ENCODE measurements around the gene EPHA10. TPM values are rescaled to one million over a fixed set of nuclear protein-coding genes. Genes with fewer than 3 reads are reported as not detected.

The EPHA10 gene
- total and polyA plus RNA-seq, 2 donors = 0.05 to 0.15 TPM

DNA sequence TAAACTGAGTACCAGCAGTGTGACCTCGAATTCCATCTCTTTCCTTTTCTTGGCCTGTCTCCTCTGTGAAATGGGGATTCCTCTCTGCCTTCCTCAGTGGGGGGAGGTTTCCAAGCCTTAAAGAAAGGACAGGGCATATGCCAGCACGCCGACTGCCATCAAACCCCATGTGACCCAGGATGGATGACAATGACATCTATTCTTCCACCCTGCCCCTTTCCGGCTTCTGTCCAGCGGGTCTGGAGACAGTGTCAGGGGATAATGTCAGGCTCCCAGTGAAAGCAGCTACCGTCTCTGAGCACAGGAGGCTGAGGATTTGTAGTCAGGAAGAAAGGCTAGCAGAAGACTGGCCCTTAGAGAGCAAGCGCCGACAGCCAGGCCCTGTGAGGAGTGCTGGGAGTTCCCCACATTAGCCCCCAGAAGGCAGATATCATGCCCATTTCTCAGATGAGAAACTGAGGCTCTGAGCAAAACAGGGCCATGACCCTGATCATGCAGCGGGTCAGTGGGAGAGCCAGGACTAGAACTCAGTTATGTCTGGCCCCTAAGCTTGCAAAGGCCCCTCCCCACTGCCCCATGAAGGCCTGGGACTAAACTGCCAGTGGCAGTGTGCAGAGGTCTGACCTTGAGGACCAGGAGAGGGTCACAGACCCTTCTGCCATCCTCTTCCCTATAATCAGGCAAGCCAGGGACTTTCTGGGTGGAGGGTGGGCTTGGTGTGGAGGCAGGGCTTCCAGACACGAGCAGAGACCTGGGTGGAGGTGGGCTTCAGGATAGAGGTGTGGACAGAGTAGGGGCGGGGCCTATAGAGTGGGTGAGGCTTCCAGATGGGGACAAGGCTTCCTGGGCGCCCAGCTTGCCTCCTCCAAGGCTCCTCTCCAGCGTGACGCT lies 42.5 kb downstream of the EPHA10 start:
- Histone ChIP-seq H3K27ac (ENCODE audit: low read depth) (no peak overlapping the region), H3K36me3 (ENCODE audit: insufficient read depth) (no peaks in the 10 kb centered on the region), H3K4me3 (ENCODE audit: low read depth, low read length) (no peak overlapping the region), H3K4me1 (ENCODE audit: insufficient read depth) (no peaks in the 10 kb centered on the region)
- WGBS = 79% methylated on average over 14 of the region's 14 CpGs
- no peak for DNase-seq (ENCODE audit: extremely low spot score)

DNA sequence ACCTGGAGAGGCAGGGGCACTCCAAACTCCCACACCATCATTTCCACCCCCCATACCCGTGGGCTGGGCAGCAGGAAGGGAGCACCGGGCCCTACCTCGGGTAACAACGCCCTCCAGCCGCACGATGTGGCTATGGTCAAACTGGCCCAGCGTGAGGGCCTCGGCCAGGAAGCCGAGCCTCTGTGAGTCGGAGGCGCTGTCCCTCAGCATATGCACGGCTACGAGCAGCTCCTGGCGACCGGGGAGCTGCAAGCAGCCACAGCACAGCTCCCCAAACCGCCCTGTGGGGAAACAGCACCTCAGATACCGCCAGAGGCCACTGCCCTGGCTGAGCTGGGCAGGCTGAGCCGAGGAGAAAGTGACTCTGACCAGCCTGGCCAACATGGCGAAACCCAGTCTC lies 43.4 kb downstream of the EPHA10 start:
- no peak overlapping the region for H3K27ac ChIP-seq (ENCODE audit: low read depth)
- DNase-seq (ENCODE audit: extremely low spot score) = no peak
- H3K4me3 ChIP-seq (ENCODE audit: low read depth, low read length) = no peak overlapping the region
- no peaks in the 10 kb centered on the region for H3K36me3 ChIP-seq (ENCODE audit: insufficient read depth)
- no peaks in the 10 kb centered on the region for H3K4me1 ChIP-seq (ENCODE audit: insufficient read depth)
- whole genome bisulfite sequencing = 34% methylated on average over 19 of the region's 19 CpGs

DNA sequence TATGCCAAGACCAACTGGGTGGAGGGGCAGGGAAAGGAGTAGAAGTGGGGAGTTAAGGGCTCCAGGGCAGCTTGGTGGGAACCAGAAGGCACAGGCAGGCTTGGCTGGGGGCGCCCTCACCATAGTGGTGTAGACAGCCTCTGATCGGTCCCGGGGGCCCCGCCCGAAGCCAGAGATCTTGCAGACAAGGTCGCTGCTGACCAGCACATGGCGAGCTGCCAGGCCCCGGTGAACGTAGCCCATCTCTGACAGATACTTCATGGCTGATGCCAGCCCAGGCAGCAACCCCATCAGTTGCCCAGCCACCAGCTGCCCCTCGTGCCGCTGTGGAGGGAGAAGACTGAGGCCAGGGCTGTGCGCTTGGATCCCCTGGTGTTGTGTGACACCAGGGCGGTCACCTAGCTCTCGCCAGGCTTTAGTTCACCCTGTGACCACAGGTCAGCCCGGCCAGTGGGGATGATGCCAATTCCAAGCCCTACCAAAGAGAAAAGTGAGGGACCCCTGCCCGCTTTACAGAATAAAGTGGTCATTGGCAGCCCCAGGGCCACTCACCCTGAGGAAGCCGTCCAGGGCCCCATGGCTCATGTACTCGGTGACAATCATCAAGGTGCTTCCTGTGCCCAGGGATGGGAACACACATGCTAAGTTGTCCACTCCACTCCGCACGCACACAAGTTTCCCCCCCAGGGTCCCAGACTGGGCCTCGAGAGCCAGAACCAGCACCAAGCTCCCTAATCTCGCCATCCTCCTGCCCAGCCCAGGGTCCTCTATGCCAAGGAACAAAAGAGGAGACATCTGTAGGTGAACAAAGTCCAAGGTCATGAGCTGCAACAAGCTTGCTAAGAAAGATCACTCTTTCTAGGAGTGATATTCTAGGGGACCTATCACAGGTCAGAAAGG lies 44.4 kb downstream of the EPHA10 start:
- H3K4me3 ChIP-seq (ENCODE audit: low read depth, low read length) = no peak overlapping the region
- no peak overlapping the region for H3K27ac ChIP-seq (ENCODE audit: low read depth)
- no peak for DNase-seq (ENCODE audit: extremely low spot score)
- WGBS = 84% methylated on average over 22 of the region's 22 CpGs
- no peaks in the 10 kb centered on the region for H3K4me1 ChIP-seq (ENCODE audit: insufficient read depth)
- no peaks in the 10 kb centered on the region for H3K36me3 ChIP-seq (ENCODE audit: insufficient read depth)

DNA sequence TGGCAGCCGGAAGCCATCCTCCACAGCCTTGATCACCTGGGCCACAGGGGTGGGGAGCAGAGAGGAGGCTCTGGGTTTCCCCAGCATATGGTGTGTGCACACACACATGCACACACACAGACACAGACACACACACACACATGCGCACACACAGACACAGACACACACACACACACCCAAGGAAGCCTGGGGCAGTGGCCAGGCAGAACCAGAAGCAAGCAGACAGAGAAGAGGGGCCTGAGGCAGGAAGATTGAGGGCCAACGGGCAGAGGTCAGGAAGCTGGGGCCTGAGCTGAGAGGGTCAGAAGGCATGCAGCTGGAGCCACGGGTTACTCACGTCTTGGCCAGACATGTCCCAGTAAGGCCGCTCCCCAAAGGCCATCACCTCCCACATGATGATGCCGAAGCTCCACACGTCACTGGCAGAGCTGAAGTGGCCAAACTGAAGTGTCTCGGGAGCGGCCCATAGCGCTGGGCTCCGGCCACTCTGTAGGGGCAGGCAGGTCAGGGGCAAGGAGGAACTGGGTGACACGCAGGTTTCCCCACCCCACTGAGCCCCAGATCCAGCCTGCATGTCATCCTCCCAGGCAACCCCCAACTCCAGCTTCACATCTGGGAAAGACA lies 45.2 kb downstream of the EPHA10 start:
- H3K36me3 ChIP-seq (ENCODE audit: insufficient read depth) = no peaks in the 10 kb centered on the region

DNA sequence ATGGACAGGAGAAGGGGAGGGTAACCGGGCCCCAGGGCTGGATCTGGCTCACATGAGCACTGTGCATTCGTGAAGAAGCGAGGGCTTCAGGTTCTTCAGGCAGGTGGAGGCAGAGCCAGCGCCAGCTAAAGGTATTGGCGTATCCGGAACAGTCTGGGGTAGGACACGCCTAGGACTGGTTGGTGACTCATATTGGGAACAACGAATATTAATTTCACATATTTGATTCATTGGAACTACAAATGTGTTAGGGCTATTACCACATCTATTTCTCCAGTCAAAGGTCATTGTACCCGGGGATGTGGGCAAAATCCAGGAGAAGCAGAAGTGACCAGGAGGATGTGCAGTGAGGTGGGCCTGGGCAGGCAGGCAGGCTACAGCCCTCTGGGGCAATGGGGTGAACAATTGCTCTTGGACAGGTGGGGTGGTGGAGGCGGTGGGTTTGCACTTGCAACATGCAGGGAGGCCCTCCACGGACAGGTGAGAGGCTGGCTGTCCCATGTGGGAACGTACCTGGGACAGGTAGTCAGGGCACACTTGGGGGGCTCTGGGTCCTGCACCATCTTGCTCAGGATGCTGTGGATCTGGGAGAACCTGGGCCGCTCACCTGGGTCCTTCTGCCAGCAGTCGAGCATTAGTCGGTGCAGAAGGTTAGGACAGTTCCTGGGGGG lies 45.9 kb downstream of the EPHA10 start:
- H3K4me1 ChIP-seq (ENCODE audit: insufficient read depth) = no peaks in the 10 kb centered on the region
- no peaks in the 10 kb centered on the region for H3K36me3 ChIP-seq (ENCODE audit: insufficient read depth)
- no peak for DNase-seq (ENCODE audit: extremely low spot score)
- H3K4me3 ChIP-seq (ENCODE audit: low read depth, low read length) = no peak overlapping the region
- 87% methylated on average over 15 of the region's 15 CpGs for whole genome bisulfite sequencing
- H3K27ac ChIP-seq (ENCODE audit: low read depth) = no peak overlapping the region

More for the DNA sequence above, 45.2 kb downstream of the EPHA10 start:
- no peak overlapping the region for H3K4me3 ChIP-seq (ENCODE audit: low read depth, low read length)
- H3K27ac ChIP-seq (ENCODE audit: low read depth) = no peak overlapping the region
- no peak for DNase-seq (ENCODE audit: extremely low spot score)
- no peaks in the 10 kb centered on the region for H3K4me1 ChIP-seq (ENCODE audit: insufficient read depth)
- 79% methylated on average over 13 of the region's 13 CpGs for WGBS

DNA sequence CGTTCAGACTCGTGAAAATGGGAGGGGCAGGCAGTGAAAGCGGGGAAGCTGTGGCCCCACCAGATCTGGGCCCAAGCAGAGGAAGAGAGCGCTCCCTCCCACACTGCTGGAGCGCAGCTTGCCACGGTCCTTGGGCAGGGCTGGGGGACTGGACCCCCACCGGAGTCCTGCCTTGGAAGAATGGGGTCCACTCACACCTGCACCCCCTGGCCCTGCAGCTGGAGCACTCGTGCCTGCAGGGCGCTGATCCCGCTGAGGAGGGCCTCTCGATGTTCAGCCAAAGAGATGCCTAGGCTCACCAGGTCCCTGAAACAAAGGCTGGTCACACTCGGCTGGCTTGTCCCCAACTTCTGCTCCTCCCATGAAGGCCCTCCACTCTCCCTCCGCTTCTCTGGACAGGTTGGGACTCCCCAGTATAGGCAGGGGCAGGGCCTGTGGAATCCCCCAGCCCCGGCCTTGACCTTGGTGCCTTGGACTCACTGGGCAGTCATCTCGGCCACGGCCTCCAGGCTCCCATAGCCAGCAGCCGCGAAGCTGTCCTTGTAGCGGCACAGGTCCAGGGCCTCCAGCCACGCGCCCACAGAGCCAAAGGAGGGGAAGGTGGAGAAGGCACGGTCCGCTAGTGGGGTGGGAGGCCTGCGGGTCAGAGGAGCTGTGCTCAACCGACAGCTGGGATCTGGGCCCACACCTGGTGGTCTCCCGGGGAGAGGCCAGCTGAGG lies 46.6 kb downstream of the EPHA10 start:
- no peaks in the 10 kb centered on the region for H3K36me3 ChIP-seq (ENCODE audit: insufficient read depth)
- H3K27ac ChIP-seq (ENCODE audit: low read depth) = no peak overlapping the region
- no peaks in the 10 kb centered on the region for H3K4me1 ChIP-seq (ENCODE audit: insufficient read depth)
- WGBS = 81% methylated on average over 26 of the region's 26 CpGs
- no peak overlapping the region for H3K4me3 ChIP-seq (ENCODE audit: low read depth, low read length)
- no peak for DNase-seq (ENCODE audit: extremely low spot score)

DNA sequence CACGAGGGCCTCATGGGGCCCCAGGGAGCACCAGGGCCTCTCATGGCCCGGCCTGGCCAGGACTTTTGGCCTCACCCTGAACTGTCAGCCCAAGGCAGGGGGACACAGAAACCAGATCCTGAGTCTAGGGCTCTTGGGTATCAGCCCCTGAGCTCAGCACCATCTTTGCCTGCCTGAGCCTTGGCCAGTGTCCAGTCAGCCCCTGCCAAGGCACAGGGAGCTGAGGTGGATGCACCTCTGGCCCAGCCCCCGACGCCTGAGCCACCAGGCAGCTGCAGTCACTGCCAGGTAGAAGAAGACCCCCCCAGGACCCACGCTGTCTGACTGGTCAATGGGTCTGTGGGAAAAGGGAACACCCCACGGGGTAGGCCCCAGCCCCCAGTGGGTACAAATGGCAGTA lies 47.3 kb downstream of the EPHA10 start:
- Histone ChIP-seq H3K36me3 (ENCODE audit: insufficient read depth) (no peaks in the 10 kb centered on the region), H3K4me1 (ENCODE audit: insufficient read depth) (no peaks in the 10 kb centered on the region), H3K27ac (ENCODE audit: low read depth) (no peak overlapping the region), H3K4me3 (ENCODE audit: low read depth, low read length) (no peak overlapping the region)
- WGBS = 79% methylated on average over 6 of the region's 6 CpGs
- no peak for DNase-seq (ENCODE audit: extremely low spot score)

DNA sequence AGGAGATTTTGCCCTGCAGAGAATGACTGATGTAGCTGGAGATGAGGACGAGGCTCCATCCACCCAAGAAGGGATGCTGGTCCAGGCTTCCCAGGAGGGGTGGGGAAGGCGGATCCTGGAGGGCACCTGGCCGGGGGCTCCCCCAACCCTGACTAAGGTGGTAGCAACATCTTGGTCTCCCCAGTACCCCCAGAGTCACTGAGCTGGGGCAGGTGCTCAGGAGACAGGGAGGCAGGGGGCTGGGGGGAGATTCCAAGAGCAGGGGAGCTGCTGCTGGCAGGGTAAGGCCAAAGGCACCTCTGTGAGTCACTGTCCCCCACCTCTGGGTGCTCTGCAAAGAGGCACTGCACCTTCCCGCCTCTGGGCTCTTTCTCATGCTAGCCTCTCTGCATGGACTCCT lies 48.6 kb downstream of the EPHA10 start:
- DNase-seq (ENCODE audit: extremely low spot score) = no peak
- Histone ChIP-seq H3K27ac (ENCODE audit: low read depth) (no peak overlapping the region), H3K4me1 (ENCODE audit: insufficient read depth) (no peaks in the 10 kb centered on the region), H3K4me3 (ENCODE audit: low read depth, low read length) (no peak overlapping the region), H3K36me3 (ENCODE audit: insufficient read depth) (no peaks in the 10 kb centered on the region)
- WGBS = 82% methylated on average over 4 of the region's 4 CpGs

DNA sequence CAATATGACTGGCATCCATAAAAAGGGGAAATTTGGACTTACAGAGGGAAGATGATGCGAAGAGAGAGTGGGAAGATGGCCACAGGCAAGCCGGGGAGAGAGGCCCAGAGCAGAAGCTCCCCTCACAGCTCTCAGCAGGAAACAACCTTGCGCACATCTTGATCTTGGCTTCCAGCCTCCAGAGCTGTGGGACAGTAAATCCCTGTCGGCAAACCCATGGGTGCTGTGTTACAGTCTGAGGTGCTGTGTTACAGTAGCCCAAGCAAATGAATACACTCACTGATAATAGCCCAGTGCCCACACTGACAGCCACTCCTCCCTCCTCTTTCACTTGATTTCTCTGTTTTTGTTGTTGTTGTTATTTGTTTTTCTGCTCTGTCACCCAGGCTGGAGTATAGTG lies 50.2 kb downstream of the EPHA10 start:
- DNase-seq (ENCODE audit: extremely low spot score) = no peak
- 75% methylated on average over 4 of the region's 4 CpGs for WGBS
- Histone ChIP-seq H3K4me3 (ENCODE audit: low read depth, low read length) (no peak overlapping the region), H3K27ac (ENCODE audit: low read depth) (no peak overlapping the region), H3K36me3 (ENCODE audit: insufficient read depth) (no peaks in the 10 kb centered on the region), H3K4me1 (ENCODE audit: insufficient read depth) (no peaks in the 10 kb centered on the region)

DNA sequence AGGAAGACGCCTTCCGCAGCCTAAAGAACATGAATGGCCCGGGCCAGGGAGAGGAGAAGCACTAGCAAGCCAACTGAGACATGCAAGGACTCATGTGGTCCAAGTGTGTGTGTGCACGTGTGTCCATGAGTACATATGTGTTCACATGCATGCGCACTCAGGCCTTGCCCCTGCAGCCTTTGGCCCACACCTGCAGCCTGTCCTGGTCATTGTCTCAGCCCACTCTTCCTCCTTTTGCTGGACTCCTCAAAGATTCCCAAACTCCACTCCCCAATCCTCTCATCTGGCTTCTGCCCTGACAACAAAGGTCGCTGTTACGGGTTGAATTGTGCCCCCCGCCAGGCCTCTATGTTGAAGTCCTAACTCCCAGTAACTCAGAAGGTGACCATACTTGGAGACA lies 50.7 kb downstream of the EPHA10 start:
- DNase-seq (ENCODE audit: extremely low spot score) = no peak
- H3K4me1 ChIP-seq (ENCODE audit: insufficient read depth) = no peaks in the 10 kb centered on the region
- H3K4me3 ChIP-seq (ENCODE audit: low read depth, low read length) = no peak overlapping the region
- WGBS = 82% methylated on average over 8 of the region's 8 CpGs
- no peaks in the 10 kb centered on the region for H3K36me3 ChIP-seq (ENCODE audit: insufficient read depth)
- no peak overlapping the region for H3K27ac ChIP-seq (ENCODE audit: low read depth)

DNA sequence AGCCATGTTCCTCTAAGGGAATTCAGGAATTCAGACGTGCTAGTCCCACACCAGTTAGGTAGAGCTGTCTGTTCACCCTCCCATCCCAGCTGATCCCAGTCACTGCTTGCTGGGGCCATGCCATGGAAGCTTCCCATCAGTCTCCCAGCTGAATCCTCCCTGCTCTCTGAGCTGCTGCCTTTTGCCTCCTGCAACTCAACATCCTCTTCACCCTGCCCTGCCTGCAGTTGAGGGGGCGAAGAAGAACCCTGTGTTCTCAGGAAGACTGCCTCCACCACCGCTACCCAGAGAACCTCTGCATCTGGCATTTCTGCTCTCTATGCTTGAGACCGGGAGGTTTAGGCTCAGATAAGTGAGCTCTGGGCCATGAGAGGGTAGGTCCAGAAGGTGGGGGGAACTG lies 56.4 kb downstream of the EPHA10 start:
- Histone ChIP-seq H3K4me1 (ENCODE audit: insufficient read depth) (no peaks in the 10 kb centered on the region), H3K27ac (ENCODE audit: low read depth) (no peak overlapping the region), H3K36me3 (ENCODE audit: insufficient read depth) (no peaks in the 10 kb centered on the region), H3K4me3 (ENCODE audit: low read depth, low read length) (no peak overlapping the region)
- no peak for DNase-seq (ENCODE audit: extremely low spot score)
- 85% methylated on average over 4 of the region's 4 CpGs for WGBS

DNA sequence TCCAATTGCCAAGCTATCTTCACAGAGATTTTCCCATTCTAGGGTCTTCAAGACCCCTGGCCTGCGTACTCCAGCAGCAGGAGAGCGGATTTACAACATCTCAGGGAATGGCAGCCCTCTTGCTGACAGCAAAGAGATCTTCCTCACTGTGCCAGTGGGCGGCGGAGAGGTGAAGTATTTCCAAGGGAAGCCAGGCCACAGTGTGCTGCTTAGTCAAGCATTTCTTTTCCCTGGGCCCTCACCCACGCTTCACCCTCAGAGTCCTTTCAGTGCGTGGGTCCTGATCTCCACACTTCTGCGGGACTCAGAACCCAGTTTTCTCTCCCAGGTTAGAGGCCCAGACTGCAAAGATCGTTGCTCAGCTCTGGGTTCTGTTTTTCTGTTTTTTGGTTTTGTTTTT lies 59.5 kb downstream of the EPHA10 start:
- no peaks in the 10 kb centered on the region for H3K4me1 ChIP-seq (ENCODE audit: insufficient read depth)
- H3K4me3 ChIP-seq (ENCODE audit: low read depth, low read length) = no peak overlapping the region
- no peaks in the 10 kb centered on the region for H3K36me3 ChIP-seq (ENCODE audit: insufficient read depth)
- no peak for DNase-seq (ENCODE audit: extremely low spot score)
- H3K27ac ChIP-seq (ENCODE audit: low read depth) = no peak overlapping the region
- WGBS = 83% methylated on average over 8 of the region's 8 CpGs

DNA sequence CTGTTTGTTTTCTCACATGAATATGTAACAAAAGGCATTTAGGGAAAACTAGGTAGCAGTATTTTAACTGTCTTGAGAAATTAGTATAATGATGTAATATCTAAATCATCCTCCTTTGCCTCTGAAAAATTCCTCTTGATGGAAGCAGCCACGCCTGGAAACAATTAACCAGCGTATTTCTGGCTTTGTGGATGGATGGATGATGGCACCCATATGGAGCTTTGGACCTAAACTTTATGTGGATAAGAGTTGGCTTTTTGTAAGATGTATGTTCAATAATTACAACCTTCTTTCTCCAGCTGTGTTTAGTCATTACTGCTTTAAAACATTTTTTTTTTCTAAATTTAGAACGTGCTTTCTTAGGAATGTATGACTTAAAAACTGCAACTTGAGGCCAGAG lies 60.0 kb downstream of the EPHA10 start:
- H3K36me3 ChIP-seq (ENCODE audit: insufficient read depth) = no peaks in the 10 kb centered on the region
- H3K4me1 ChIP-seq (ENCODE audit: insufficient read depth) = no peaks in the 10 kb centered on the region
- DNase-seq (ENCODE audit: extremely low spot score) = no peak
- no peak overlapping the region for H3K27ac ChIP-seq (ENCODE audit: low read depth)
- H3K4me3 ChIP-seq (ENCODE audit: low read depth, low read length) = no peak overlapping the region
- 54% methylated on average over 3 of the region's 3 CpGs for WGBS
